OCI-LY7 (cell line): ENCODE measurements around the gene MYO18B. TPM values are rescaled to one million over a fixed set of nuclear protein-coding genes. Genes with fewer than 3 reads are reported as not detected.

ENCODE experiments used
- BruUV-seq: library from RNA; stranded (reverse); fragments of 400-500 nt; replicated peaks from 2 replicates; lab custom pipeline; 2021; lab: Mats Ljungman, UMichigan
- CTCF ChIA-PET: fragments of 300-600 bp; sonication (Branson Sonifier 250); formaldehyde crosslinking; loops from one replicate; lab custom pipeline; 2022; ENCODE audit warnings: antibody characterized with exemption; ENCODE audit not compliant: unreplicated experiment; lab: Charles Lee
- POLR2A ChIA-PET: fragments of 300-600 bp; sonication (Branson Sonifier 250); formaldehyde crosslinking; loops from one replicate; lab custom pipeline; 2022; ENCODE audit warnings: antibody characterized with exemption; lab: Charles Lee
- DNase-seq: peaks from one replicate; pipeline ENCODE4 v3.0.0-alpha.2; 2015; ENCODE audit warnings: low spot score
- H2AFZ ChIP-seq: fragments of 200-600 bp; sonication (generic), shearing (Covaris generic); 2 replicates; pipeline ENCODE4 v1.6.1; 2014; ENCODE audit warnings: mild to moderate bottlenecking, antibody characterized with exemption, low read length, moderate library complexity
- H3K27ac ChIP-seq: fragments of 200-600 bp; sonication (generic); 2 replicates; pipeline ENCODE4 v1.5.1; 2014; ENCODE audit warnings: mixed run types, low read depth, mild to moderate bottlenecking, moderate library complexity, low read length, inconsistent platforms; ENCODE audit not compliant: poor library complexity, severe bottlenecking
- H3K36me3 ChIP-seq: fragments of 200-600 bp; sonication (generic); 2 replicates; pipeline ENCODE4 v1.6.1; 2014; ENCODE audit warnings: mild to moderate bottlenecking, antibody characterized with exemption, low read length, moderate library complexity, mixed read lengths; ENCODE audit not compliant: insufficient read depth
- H3K4me1 ChIP-seq: fragments of 200-600 bp; sonication (generic); 2 replicates; pipeline ENCODE4 v1.5.1; 2014; ENCODE audit warnings: mild to moderate bottlenecking, low read length; ENCODE audit not compliant: insufficient read depth, poor library complexity, severe bottlenecking
- H3K4me2 ChIP-seq: fragments of 200-600 bp; sonication (generic); 2 replicates; pipeline ENCODE4 v1.6.1; 2014; ENCODE audit warnings: mild to moderate bottlenecking, low read length
- H3K4me3 ChIP-seq: fragments of 200-600 bp; sonication (generic); 2 replicates; pipeline ENCODE4 v1.5.1; 2014; ENCODE audit warnings: mild to moderate bottlenecking, low read depth, low read length; ENCODE audit not compliant: poor library complexity, severe bottlenecking
- H3K79me2 ChIP-seq: fragments of 200-600 bp; sonication (generic); 2 replicates; pipeline ENCODE4 v1.6.1; 2016; ENCODE audit warnings: low read depth, mild to moderate bottlenecking, low read length, moderate library complexity, mixed read lengths; ENCODE audit not compliant: insufficient read depth
- H3K9me2 ChIP-seq: fragments of 200-600 bp; sonication (generic); 2 replicates; pipeline ENCODE4 v1.6.1; 2016; ENCODE audit warnings: mild to moderate bottlenecking, low read length, mixed read lengths; ENCODE audit not compliant: insufficient read depth
- H3K9me3 ChIP-seq: fragments of 200-600 bp; sonication (generic); 2 replicates; pipeline ENCODE4 v1.6.1; 2014; ENCODE audit warnings: mild to moderate bottlenecking, mixed run types, low read length, mixed read lengths
- H4K20me1 ChIP-seq: fragments of 200-600 bp; sonication (generic); 2 replicates; pipeline ENCODE4 v1.6.1; 2014; ENCODE audit warnings: mild to moderate bottlenecking, antibody characterized with exemption, low read length, moderate library complexity, mixed read lengths; ENCODE audit not compliant: insufficient read depth
- EZH2phosphoT487 ChIP-seq: fragments of 200-600 bp; sonication (generic); IDR thresholded peaks from 2 replicates; pipeline ENCODE4 v1.6.1; 2018; ENCODE audit warnings: low read depth, borderline replicate concordance, mild to moderate bottlenecking, mixed run types, antibody characterized with exemption, low read length, moderate library complexity, mixed read lengths
- intact Hi-C: fragments of 100-400 bp; cut with micrococcal nuclease; formaldehyde crosslinking; loops from one replicate; pipeline ENCODE4 v1.10.0; 2022; ENCODE audit not compliant: unreplicated experiment
- total RNA-seq, 2 experiments: library from RNA; depleted of rRNA in 1 of 2; stranded (reverse); fragments of >200 nt in 1 of 2; shearing (Covaris generic) in 1 of 2; gene quantifications; 2 replicates each; pipeline ENCODE4 v1.2.3, GENCODE V29; 2014 to 2022
- TF ChIP-seq, protein P1 (sequence below): fragments of 200-600 bp; sonication (generic); conservative IDR thresholded peaks from 2 replicates; pipeline ENCODE4 v1.5.1; 2014; ENCODE audit warnings: mild to moderate bottlenecking, antibody characterized with exemption, low read length, moderate library complexity, mixed read lengths

Gene MYO18B
- total RNA-seq, 2 experiments from 2014 or later: not detected

GRCh38 chr22:26065847-26066246, 323.9 kb downstream of the MYO18B start:
- Histone ChIP-seq H4K20me1 (no peaks in the 10 kb centered on the region), H3K9me2 (no peaks in the 10 kb centered on the region), H3K79me2 (no peaks in the 10 kb centered on the region), H3K36me3 (no peaks in the 10 kb centered on the region), H2AFZ (no peak overlapping the region), H3K4me1 (no peaks in the 10 kb centered on the region), H3K4me2 (no peak overlapping the region), H3K9me3 (no peaks in the 10 kb centered on the region), H3K27ac (no peak overlapping the region), H3K4me3 (no peak overlapping the region)
- no peak for TF ChIP-seq EZH2phosphoT487
- TF ChIP-seq, protein P1, sequence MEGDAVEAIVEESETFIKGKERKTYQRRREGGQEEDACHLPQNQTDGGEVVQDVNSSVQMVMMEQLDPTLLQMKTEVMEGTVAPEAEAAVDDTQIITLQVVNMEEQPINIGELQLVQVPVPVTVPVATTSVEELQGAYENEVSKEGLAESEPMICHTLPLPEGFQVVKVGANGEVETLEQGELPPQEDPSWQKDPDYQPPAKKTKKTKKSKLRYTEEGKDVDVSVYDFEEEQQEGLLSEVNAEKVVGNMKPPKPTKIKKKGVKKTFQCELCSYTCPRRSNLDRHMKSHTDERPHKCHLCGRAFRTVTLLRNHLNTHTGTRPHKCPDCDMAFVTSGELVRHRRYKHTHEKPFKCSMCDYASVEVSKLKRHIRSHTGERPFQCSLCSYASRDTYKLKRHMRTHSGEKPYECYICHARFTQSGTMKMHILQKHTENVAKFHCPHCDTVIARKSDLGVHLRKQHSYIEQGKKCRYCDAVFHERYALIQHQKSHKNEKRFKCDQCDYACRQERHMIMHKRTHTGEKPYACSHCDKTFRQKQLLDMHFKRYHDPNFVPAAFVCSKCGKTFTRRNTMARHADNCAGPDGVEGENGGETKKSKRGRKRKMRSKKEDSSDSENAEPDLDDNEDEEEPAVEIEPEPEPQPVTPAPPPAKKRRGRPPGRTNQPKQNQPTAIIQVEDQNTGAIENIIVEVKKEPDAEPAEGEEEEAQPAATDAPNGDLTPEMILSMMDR: no peak
- CTCF ChIA-PET: no interaction called here
- BruUV-seq: no TSS peak
- intact Hi-C loops: no loop called here
- POLR2A ChIA-PET: no interaction called here
- DNase-seq: no peak

DNA sequence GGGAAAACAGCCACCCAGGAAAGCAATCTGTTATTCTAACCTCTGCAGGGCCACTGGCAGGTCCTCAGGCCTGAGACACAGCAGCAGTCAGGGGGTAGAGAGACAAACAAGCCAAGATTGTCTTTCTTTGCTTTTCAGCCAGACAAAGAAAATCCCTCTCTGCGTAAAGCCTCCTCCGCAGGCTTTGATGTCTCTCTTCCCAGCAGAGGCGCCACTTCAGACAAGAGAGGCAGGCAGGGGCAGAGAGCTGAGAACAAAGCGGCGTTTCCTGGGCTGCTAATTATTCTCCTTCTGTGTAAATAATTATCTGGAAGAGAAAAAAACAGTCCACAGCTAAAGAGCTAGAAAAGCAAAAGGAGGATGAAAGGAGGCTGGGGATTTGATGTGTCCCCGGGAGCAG, 324.5 kb downstream of the MYO18B start:
- Histone ChIP-seq H3K9me3 (no peaks in the 10 kb centered on the region), H2AFZ (no peak overlapping the region), H3K36me3 (no peaks in the 10 kb centered on the region), H4K20me1 (no peaks in the 10 kb centered on the region), H3K79me2 (no peaks in the 10 kb centered on the region), H3K4me3 (no peak overlapping the region), H3K4me1 (no peaks in the 10 kb centered on the region), H3K9me2 (no peaks in the 10 kb centered on the region), H3K27ac (no peak overlapping the region), H3K4me2 (no peak overlapping the region)
- intact Hi-C loops: no loop called here
- ChIA-PET POLR2A (no interaction called here), CTCF (no interaction called here)
- DNase-seq: no peak
- TF ChIP-seq EZH2phosphoT487: no peak
- TF ChIP-seq, protein P1: no peak
- BruUV-seq: no TSS peak

- Histone ChIP-seq H3K9me2 (no peaks in the 10 kb centered on the region), H3K4me1 (no peaks in the 10 kb centered on the region), H3K79me2 (no peaks in the 10 kb centered on the region), H3K4me3 (no peak overlapping the region), H2AFZ (no peak overlapping the region), H3K27ac (no peak overlapping the region), H3K9me3 (no peaks in the 10 kb centered on the region), H3K4me2 (no peak overlapping the region), H3K36me3 (no peaks in the 10 kb centered on the region), H4K20me1 (no peaks in the 10 kb centered on the region)
- TF ChIP-seq EZH2phosphoT487: no peak
- TF ChIP-seq, protein P1: no peak
- ChIA-PET POLR2A (no interaction called here), CTCF (no interaction called here)
- intact Hi-C loops: no loop called here
- no TSS peak for BruUV-seq
- DNase-seq: no peak
These were observed 326.6 kb downstream of the MYO18B start for GRCh38 chr22:26068571-26068970.
